ENCODE measurements around the gene TTLL10.
A peak's percentile ranks its signal among the peaks of the same experiment; 100 is the strongest.

GRCh38 chr1:1230656-1231399 lies 57.1 kb downstream of the TTLL10 start:
- TF ChIP-seq CTCF (conservative IDR thresholded peaks at IDR 0.05 in 1 of 2, IDR thresholded peaks at IDR 0.05 in 1 of 2; ENCODE audit: extremely low read depth in 1 of 2, insufficient read depth in 1 of 2, low read depth in 1 of 2, low read length in 2 of 2) (peak; percentile 28 to 42), EZH2 (IDR thresholded peaks at IDR 0.05; ENCODE audit: borderline replicate concordance, low read length) (no peak)
